Stimulated activated CD8-positive, alpha-beta memory T cell treated with anti-CD3 and anti-CD28 coated beads, Interleukin-4, amount 100 ng/mL, for 4 hours (primary cell): ENCODE results near the gene PACC1.
"Not testable (repeated sequence)": the region's sequence is repeated elsewhere in the genome, so short reads cannot be mapped to it uniquely, and the experiment has no call there.

ENCODE experiments used
- DNase-seq, 2 donors: peaks; one replicate each; pipeline ENCODE4 v3.0.0-alpha.2; 2020; ENCODE audit warnings: low read depth in 2 of 2, low spot score in 1 of 2

The PACC1 gene

DNA sequence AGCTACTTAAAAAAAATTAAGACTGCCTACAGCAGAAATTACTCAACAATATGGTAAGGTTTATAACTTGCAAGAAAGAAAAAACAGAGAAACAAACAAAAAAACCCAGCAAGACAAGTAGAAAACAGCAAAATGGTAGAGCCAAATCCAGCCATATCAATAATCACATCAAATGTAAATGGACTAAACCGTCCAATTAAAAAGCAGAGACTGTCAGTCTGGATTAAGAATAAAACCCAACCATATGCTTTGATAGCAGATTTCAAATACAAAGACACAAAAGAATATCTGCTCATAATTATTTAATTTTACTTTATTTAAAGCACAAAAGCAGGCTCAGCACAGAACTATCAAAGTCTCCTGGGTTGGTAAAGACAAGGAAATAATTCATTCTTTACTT, 17.5 kb downstream of the PACC1 start:
- no peak for DNase-seq

GRCh38 chr1:212396638-212397037, 18.0 kb downstream of the PACC1 start:
- no peak for DNase-seq

- not testable (repeated sequence) for DNase-seq
Measured at GRCh38 chr1:212395678-212396437, 18.8 kb downstream of the PACC1 start.

GRCh38 chr1:212388985-212389716, 25.5 kb downstream of the PACC1 start:
- DNase-seq: no peak

DNA sequence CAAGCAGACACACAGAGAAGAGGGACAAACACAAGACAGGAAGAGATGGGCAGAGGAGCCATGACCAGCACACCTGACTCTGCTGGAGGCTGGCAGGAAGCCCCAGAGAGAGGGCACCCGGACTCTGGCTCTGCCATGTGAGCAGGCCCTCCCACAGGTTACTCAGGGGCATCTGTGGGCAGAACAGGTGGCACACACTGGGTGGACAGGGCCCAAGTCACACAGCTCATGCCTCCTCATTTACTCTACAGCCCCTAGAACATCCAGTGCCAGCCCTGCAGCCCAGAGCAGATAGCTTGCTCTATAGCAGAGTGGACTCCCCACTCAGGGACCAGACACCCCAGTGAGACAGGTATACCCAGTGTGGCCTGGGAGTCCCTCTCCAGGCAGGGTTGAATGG, 28.7 kb downstream of the PACC1 start:
- DNase-seq: no peak

DNA sequence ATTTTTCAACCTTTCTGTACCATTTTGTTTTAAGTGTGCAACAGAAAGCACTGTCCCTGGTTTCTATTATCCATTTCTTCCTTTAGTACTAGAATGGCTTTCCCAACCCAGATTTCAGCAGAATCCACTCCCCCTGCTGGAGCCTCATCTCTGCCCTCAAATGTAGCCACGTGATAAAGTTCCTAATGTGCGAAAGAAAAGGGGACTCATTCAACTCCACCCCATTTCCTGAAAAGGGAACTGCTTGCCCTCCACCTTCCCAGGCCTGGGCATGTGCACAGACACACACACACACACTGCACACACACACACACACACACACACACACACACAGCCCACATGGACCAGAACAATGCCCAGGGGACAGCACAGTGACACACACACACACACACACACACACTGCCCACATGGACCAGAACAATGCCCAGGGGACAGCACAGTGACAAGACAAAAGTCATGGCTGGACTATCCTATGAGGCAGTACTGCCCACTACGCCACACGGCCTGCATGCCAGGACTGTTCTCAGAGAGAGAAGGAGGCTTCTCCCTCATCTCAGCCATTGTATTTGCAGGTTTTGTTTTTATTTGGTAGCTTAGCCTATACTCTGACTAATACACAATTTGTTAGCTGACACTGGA, 33.2 kb downstream of the PACC1 start:
- DNase-seq: no peak

DNA sequence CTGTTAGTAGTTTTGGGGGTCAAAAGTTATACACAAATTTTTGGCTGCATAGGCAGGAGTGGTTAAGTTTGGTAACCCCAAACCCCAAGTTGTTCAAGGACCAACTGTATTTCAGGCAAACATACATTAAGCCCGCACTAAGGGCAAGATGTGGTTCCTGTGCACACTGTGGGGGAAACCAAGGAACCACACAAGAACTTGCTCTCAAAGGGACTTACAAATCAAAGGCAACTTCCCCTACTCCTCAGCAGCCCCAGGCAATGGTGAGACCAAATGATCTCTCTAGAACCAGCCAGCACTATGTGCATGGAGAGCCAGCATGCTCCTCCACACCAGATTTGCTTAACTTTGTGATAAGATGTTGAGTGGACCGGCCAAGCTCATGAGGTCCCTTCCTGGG, 35.3 kb downstream of the PACC1 start:
- DNase-seq: no peak

- DNase-seq: no peak
Measured at GRCh38 chr1:212377644-212378043, 37.0 kb downstream of the PACC1 start.

GRCh38 chr1:212375986-212376385, 38.7 kb downstream of the PACC1 start:
- DNase-seq: no peak

DNA sequence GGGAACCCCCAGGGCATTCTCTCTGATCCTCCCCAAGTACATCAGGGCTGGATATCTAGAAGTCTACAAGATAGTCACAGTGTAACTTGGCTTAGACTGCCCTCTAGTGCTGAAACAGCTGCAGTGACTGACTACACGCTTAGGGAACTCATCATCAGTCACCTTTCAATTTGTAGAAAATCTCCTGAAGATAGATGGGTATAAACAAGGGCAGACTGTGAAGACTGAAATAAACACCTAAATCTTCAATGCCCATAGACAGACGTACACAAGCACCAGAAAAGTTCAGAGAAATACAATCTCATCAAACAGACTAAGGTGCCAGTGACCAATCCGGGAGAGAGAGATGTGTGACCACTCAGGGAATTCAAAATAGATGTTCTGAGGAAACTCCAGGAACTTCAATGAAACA, 46.6 kb downstream of the PACC1 start:
- DNase-seq: peak in 1 of 2 donors; percentile 14

GRCh38 chr1:212367474-212368072, 47.1 kb downstream of the PACC1 start:
- no peak for DNase-seq

DNA sequence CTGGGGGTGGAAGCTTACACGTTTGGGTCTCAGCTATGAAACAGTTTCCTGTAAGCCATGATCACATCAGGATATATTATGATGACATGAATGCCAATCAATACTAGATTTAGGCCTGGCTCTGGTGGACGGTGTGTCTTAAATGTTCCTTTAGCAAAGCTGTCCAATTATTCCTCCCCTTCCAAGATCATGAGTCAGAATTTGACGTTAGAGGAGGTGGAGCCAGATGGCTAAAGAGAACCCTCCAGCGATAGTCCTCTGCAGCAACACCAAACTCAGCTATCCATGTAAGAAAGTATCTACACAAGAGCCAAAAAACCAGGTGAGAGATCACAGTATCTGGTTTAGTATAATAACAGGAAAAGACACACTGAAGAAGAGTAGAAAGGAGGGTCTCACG, 47.8 kb downstream of the PACC1 start:
- DNase-seq: no peak

GRCh38 chr1:212364985-212365384, 49.7 kb downstream of the PACC1 start:
- no peak for DNase-seq

DNA sequence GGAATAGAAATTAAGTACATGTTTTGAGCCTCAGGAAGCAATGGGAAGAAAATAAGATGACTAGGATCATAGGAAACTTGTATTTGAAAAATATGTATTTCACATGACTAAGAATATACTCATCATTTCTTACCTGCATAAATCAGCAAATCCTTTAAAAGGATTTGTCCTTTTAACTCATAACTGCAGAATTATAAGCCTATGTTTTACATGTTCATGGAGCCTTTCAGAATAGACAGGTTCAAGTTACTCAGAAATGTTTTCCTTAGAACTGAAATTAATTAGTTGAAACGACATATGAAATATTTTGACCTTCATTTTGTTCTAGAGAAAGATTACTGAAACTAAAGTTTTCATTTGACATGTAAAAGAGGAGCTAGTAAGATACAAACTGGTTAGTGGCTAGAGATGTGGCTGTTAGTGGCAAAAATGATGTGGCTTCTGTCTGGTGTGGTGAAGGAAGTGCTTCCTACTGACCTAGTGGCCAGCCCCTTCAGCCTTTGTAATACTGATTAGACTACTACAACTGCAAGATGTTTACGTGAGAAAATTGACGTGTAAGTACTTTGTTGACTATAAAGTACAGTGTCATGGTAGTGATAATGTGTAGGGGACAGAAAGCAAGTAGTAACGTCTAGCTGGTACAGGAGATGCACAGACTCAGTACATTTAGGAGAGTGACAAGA, 54.7 kb downstream of the PACC1 start:
- DNase-seq: no peak

- DNase-seq: no peak
Measured at GRCh38 chr1:212355230-212355969, 59.3 kb downstream of the PACC1 start.

- DNase-seq: no peak
Measured at GRCh38 chr1:212354464-212354863, 60.2 kb downstream of the PACC1 start.

GRCh38 chr1:212353181-212353580, 61.5 kb downstream of the PACC1 start:
- DNase-seq: no peak

GRCh38 chr1:212351588-212352362, 62.9 kb downstream of the PACC1 start:
- DNase-seq: no peak

DNA sequence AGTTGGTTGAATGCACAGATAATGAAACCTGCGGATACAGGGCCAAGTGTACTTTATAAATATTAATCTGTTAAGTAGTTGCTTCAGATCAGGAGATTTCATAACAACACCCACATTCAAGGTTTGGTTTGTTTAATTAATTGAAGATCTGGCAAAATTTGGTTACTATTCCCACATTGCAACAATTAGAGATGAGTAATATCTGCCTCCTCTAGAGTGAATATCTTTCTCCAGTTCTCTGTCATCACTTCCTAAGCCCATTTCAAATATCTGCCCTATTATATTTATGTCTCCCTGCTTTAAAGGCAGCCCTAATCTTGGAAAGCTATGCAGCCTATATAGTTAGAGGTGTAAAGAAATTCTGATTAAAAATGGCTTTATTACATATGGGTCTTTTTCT, 68.1 kb downstream of the PACC1 start:
- no peak for DNase-seq

DNA sequence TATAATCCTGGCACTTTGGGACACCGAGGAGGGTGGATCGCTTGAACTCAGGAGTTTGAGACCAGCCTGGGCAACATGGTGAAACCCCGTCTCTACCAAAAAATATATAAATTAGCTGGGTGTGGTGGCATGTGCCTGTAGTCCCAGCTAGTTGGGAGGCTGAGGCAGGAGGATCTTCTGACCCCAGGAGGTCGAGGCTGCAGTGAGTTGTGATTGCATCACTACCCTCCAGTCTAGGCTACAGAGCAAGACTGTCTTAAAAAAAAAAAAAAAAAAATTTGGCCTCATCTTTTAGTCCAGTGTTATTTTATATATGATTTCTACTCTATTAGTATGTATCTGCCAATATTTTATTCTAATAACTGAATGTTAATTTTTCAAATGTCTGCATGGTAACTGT, 69.8 kb downstream of the PACC1 start:
- no peak for DNase-seq
